SK-N-SH treated with all-trans-retinoic acid at 6 μM for 48 hours (cell line): ENCODE measurements around the gene CDC16.

Experiments
- ATAC-seq: fragments of 200-7000 bp; cut with Tn5 transposase; 3 replicates; pipeline ENCODE4 v1.9.1; 2020; ENCODE audit warnings: mild to moderate bottlenecking, moderate library complexity
- ARNTL ChIP-seq: fragments of 450-650 bp; formaldehyde crosslinking; IDR thresholded peaks from 2 replicates; pipeline ENCODE4 v1.5.0; 2020; ENCODE audit warnings: low read depth, mild to moderate bottlenecking, moderate library complexity, borderline replicate concordance
- CSDC2 ChIP-seq: fragments of 250-450 bp; sonication (Bioruptor Pico); IDR thresholded peaks from 2 replicates; pipeline ENCODE4 v1.5.0; 2020; ENCODE audit warnings: mild to moderate bottlenecking, moderate library complexity
- ESRRG ChIP-seq: fragments of 250-450 bp; sonication (Bioruptor Pico); IDR thresholded peaks from 2 replicates; pipeline ENCODE4 v1.6.1; 2021; ENCODE audit warnings: mild to moderate bottlenecking
- GLIS3 ChIP-seq: fragments of 250-450 bp; sonication (Bioruptor Pico); IDR thresholded peaks from 2 replicates; pipeline ENCODE4 v1.5.0; 2020; ENCODE audit warnings: mild to moderate bottlenecking, moderate library complexity
- OSR1 ChIP-seq: fragments of 250-450 bp; sonication (Bioruptor Pico); IDR thresholded peaks from 2 replicates; pipeline ENCODE4 v1.8.0; 2022; ENCODE audit warnings: moderate library complexity, mild to moderate bottlenecking, inconsistent platforms
- PPARA ChIP-seq: fragments of 250-450 bp; sonication (Bioruptor Pico); IDR thresholded peaks from 2 replicates; pipeline ENCODE4 v1.5.0; 2020; ENCODE audit warnings: mild to moderate bottlenecking, borderline replicate concordance
- RARB ChIP-seq: fragments of 250-450 bp; sonication (Bioruptor Pico); IDR thresholded peaks from 2 replicates; pipeline ENCODE4 v1.8.0; 2021; ENCODE audit warnings: mild to moderate bottlenecking, moderate library complexity
- SNAI2 ChIP-seq: fragments of 250-450 bp; sonication (Bioruptor Pico); IDR thresholded peaks from 2 replicates; pipeline ENCODE4 v1.5.0; 2020; ENCODE audit warnings: mild to moderate bottlenecking, moderate library complexity
- TCF4 ChIP-seq: fragments of 250-450 bp; sonication (Bioruptor Pico); IDR thresholded peaks from 2 replicates; pipeline ENCODE4 v1.8.0; 2021; ENCODE audit warnings: mild to moderate bottlenecking, moderate library complexity, borderline replicate concordance
- ZFP30 ChIP-seq: fragments of 450-650 bp; formaldehyde crosslinking; IDR thresholded peaks from 2 replicates; pipeline ENCODE4 v1.5.0; 2022; ENCODE audit warnings: mild to moderate bottlenecking, moderate library complexity
- ZNF565 ChIP-seq: fragments of 450-650 bp; formaldehyde crosslinking; conservative IDR thresholded peaks from 2 replicates; pipeline ENCODE4 v1.5.0; 2020; ENCODE audit warnings: low read depth, mild to moderate bottlenecking, moderate library complexity
- ZNF8 ChIP-seq: fragments of 450-650 bp; formaldehyde crosslinking; IDR thresholded peaks from 2 replicates; pipeline ENCODE4 v1.5.0; 2020; ENCODE audit warnings: mild to moderate bottlenecking, moderate library complexity
- TF ChIP-seq, protein P1 (sequence below): fragments of 250-450 bp; sonication (Bioruptor Pico); IDR thresholded peaks from 2 replicates; pipeline ENCODE4 v1.8.0; 2021; ENCODE audit warnings: low read depth, mild to moderate bottlenecking, moderate library complexity, borderline replicate concordance
- TF ChIP-seq, protein P2 (sequence below): fragments of 250-450 bp; sonication (Bioruptor Pico); IDR thresholded peaks from 2 replicates; pipeline ENCODE4 v1.8.0; 2020; ENCODE audit warnings: mild to moderate bottlenecking, moderate library complexity, borderline replicate concordance
- TF ChIP-seq, protein P3 (sequence below): fragments of 250-450 bp; sonication (Bioruptor Pico); IDR thresholded peaks from 2 replicates; pipeline ENCODE4 v1.5.1; 2021; ENCODE audit warnings: mild to moderate bottlenecking, moderate library complexity
- TF ChIP-seq, protein P4 (sequence below): fragments of 250-450 bp; sonication (Bioruptor Pico); IDR thresholded peaks from 2 replicates; pipeline ENCODE4 v1.5.1; 2020; ENCODE audit warnings: low read depth, mild to moderate bottlenecking, moderate library complexity
- TF ChIP-seq, protein P5 (sequence below): fragments of 250-450 bp; sonication (Bioruptor Pico); IDR thresholded peaks from 2 replicates; pipeline ENCODE4 v1.5.0; 2020; ENCODE audit warnings: mild to moderate bottlenecking, moderate library complexity

CDC16 gene, protein sequence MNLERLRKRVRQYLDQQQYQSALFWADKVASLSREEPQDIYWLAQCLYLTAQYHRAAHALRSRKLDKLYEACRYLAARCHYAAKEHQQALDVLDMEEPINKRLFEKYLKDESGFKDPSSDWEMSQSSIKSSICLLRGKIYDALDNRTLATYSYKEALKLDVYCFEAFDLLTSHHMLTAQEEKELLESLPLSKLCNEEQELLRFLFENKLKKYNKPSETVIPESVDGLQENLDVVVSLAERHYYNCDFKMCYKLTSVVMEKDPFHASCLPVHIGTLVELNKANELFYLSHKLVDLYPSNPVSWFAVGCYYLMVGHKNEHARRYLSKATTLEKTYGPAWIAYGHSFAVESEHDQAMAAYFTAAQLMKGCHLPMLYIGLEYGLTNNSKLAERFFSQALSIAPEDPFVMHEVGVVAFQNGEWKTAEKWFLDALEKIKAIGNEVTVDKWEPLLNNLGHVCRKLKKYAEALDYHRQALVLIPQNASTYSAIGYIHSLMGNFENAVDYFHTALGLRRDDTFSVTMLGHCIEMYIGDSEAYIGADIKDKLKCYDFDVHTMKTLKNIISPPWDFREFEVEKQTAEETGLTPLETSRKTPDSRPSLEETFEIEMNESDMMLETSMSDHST

DNA sequence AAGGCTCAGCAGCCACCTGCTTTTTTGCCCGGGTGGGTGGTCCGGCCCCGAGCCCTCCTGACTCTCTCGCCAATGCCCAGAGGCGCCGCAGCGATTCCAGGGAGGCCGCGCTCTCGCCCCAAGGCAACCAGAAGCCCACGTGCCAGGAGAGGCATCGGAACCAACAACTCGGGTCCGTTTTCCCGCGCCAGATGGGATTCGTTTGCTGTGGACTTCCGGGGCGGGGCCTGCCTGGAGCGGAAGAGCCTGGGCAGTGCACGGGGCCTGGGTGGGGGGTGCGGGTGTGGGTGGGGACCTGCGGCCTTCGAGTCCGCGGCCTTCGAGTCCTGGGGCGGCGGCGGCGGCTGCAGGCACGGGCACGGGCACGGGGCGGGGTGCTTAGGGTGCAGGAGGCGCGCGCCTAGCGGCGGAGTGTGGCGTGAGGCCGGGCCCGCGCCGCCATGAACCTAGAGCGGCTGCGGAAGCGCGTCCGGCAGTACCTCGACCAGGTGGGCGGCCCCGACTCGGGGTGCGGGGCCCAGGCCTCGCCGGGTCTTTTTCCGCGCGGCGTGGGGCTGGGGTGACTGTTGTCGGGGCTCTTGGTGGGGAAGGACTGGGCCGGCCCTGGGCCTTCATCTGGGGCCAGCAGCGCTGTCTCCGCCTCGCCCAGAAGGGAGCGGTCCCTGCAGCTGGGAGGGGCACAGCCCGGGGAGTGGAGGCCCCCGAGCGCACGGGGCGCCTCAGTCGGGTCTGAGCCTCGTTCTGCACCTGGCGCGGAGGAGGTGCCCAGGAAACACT is at the start of gene CDC16:
TSS of gene CDC16 (plus strand) at position 253 of the 777 bp plus-strand sequence. CDS start at position 441, 188 bp downstream.
- peak; percentile 97 for ATAC-seq
- 0 out of 2 replicates have a peak, but pooled peaks have one; percentile 46 for TF ChIP-seq ARNTL (CRISPR knock-in tag)
- TF ChIP-seq CSDC2, result no peak
- TF ChIP-seq, protein P1, sequence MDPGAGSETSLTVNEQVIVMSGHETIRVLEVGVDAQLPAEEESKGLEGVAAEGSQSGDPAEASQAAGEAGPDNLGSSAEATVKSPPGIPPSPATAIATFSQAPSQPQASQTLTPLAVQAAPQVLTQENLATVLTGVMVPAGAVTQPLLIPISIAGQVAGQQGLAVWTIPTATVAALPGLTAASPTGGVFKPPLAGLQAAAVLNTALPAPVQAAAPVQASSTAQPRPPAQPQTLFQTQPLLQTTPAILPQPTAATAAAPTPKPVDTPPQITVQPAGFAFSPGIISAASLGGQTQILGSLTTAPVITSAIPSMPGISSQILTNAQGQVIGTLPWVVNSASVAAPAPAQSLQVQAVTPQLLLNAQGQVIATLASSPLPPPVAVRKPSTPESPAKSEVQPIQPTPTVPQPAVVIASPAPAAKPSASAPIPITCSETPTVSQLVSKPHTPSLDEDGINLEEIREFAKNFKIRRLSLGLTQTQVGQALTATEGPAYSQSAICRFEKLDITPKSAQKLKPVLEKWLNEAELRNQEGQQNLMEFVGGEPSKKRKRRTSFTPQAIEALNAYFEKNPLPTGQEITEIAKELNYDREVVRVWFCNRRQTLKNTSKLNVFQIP (CRISPR knock-in tag), result no peak
- no peak for TF ChIP-seq ZFP30
- TF ChIP-seq, protein P2, sequence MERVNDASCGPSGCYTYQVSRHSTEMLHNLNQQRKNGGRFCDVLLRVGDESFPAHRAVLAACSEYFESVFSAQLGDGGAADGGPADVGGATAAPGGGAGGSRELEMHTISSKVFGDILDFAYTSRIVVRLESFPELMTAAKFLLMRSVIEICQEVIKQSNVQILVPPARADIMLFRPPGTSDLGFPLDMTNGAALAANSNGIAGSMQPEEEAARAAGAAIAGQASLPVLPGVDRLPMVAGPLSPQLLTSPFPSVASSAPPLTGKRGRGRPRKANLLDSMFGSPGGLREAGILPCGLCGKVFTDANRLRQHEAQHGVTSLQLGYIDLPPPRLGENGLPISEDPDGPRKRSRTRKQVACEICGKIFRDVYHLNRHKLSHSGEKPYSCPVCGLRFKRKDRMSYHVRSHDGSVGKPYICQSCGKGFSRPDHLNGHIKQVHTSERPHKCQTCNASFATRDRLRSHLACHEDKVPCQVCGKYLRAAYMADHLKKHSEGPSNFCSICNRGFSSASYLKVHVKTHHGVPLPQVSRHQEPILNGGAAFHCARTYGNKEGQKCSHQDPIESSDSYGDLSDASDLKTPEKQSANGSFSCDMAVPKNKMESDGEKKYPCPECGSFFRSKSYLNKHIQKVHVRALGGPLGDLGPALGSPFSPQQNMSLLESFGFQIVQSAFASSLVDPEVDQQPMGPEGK (CRISPR knock-in tag), result peak; percentile 61; the same call in 1 of the 2 replicates
- no peak for TF ChIP-seq OSR1
- TF ChIP-seq, protein P3, sequence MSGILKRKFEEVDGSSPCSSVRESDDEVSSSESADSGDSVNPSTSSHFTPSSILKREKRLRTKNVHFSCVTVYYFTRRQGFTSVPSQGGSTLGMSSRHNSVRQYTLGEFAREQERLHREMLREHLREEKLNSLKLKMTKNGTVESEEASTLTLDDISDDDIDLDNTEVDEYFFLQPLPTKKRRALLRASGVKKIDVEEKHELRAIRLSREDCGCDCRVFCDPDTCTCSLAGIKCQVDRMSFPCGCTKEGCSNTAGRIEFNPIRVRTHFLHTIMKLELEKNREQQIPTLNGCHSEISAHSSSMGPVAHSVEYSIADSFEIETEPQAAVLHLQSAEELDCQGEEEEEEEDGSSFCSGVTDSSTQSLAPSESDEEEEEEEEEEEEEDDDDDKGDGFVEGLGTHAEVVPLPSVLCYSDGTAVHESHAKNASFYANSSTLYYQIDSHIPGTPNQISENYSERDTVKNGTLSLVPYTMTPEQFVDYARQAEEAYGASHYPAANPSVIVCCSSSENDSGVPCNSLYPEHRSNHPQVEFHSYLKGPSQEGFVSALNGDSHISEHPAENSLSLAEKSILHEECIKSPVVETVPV, result no peak
- TF ChIP-seq GLIS3, result no peak
- TF ChIP-seq, protein P4, sequence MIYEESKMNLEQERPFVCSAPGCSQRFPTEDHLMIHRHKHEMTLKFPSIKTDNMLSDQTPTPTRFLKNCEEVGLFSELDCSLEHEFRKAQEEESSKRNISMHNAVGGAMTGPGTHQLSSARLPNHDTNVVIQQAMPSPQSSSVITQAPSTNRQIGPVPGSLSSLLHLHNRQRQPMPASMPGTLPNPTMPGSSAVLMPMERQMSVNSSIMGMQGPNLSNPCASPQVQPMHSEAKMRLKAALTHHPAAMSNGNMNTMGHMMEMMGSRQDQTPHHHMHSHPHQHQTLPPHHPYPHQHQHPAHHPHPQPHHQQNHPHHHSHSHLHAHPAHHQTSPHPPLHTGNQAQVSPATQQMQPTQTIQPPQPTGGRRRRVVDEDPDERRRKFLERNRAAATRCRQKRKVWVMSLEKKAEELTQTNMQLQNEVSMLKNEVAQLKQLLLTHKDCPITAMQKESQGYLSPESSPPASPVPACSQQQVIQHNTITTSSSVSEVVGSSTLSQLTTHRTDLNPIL (CRISPR knock-in tag), result no peak
- TF ChIP-seq ZNF8, result no peak
- TF ChIP-seq, protein P5, sequence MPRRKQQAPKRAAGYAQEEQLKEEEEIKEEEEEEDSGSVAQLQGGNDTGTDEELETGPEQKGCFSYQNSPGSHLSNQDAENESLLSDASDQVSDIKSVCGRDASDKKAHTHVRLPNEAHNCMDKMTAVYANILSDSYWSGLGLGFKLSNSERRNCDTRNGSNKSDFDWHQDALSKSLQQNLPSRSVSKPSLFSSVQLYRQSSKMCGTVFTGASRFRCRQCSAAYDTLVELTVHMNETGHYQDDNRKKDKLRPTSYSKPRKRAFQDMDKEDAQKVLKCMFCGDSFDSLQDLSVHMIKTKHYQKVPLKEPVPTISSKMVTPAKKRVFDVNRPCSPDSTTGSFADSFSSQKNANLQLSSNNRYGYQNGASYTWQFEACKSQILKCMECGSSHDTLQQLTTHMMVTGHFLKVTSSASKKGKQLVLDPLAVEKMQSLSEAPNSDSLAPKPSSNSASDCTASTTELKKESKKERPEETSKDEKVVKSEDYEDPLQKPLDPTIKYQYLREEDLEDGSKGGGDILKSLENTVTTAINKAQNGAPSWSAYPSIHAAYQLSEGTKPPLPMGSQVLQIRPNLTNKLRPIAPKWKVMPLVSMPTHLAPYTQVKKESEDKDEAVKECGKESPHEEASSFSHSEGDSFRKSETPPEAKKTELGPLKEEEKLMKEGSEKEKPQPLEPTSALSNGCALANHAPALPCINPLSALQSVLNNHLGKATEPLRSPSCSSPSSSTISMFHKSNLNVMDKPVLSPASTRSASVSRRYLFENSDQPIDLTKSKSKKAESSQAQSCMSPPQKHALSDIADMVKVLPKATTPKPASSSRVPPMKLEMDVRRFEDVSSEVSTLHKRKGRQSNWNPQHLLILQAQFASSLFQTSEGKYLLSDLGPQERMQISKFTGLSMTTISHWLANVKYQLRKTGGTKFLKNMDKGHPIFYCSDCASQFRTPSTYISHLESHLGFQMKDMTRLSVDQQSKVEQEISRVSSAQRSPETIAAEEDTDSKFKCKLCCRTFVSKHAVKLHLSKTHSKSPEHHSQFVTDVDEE (CRISPR knock-in tag), result 0 out of 2 replicates have a peak, but pooled peaks have one; percentile 51
- TF ChIP-seq ESRRG, result no peak
- TF ChIP-seq SNAI2 (CRISPR knock-in tag), result no peak
- no peak for TF ChIP-seq PPARA (CRISPR knock-in tag)
- TF ChIP-seq TCF4 (CRISPR knock-in tag), result 0 out of 2 replicates have a peak, but pooled peaks have one; percentile 17

DNA sequence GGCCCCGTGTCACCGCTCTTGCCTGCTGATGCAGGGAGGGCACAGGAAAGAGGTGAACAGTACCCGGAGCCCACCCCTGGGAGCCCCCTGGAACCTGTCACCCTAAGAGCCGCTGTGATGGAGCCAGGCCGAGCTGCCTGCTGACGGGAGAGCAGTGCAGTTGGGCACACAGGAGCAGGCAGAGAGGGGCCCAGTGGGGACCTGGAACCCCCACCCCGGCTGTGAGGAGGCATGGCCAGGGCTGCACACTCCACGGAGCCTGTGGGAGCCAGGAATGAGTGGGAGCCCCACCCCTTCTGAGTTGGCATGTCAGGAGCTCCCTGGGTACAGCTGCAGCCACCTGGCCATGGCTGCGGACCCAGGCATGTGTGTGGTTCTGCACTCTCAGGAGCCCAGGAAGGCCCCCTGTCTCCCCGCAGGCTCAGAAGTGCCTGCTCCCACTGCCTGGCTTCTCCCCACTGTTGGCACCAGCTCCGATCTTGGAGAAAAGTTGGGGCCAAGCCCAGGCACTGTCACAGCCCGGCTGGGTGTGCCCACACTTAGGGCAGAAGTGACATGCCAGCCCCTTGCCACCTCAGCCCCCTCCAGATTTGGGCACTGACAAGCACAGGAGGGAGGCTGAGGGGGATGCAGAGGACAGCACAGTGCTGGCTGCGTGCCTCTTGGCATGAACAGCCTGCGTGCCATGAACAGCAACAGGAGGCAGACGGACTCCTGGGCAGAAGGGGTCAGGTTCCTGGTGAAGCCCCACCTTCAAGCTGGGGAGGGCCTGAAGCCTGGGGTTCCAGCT is 49.3 kb upstream of the CDC16 start:
- TF ChIP-seq PPARA (CRISPR knock-in tag) (no peak), RARB (no peak), ZFP30 (no peak), ZNF565 (CRISPR knock-in tag) (no peak), OSR1 (no peak)
- TF ChIP-seq, protein P4 (CRISPR knock-in tag), result no peak
- ATAC-seq, result no peak
